ENCODE data around the gene SERGEF.

The SERGEF gene

DNA sequence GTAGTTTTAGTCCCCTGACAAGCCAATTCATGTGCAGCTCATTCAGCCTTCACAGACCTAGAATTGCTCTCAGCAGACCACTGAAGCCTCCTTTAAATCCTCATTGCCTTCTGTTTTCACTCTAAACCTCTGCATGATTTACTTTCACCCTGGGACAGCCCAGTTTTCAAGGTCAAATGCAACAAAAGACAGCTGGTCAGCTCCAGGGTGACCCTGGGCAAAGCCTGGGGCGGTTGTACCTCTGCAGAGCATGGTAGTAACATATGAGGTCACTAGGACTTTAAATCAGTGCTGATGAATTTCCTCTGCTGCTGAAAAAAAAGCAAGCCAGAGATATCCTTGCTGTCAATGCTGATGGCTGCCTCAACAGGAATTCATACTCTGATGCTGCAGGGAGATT lies 62.2 kb downstream of the SERGEF start:
- no peak for DNase-seq

DNA sequence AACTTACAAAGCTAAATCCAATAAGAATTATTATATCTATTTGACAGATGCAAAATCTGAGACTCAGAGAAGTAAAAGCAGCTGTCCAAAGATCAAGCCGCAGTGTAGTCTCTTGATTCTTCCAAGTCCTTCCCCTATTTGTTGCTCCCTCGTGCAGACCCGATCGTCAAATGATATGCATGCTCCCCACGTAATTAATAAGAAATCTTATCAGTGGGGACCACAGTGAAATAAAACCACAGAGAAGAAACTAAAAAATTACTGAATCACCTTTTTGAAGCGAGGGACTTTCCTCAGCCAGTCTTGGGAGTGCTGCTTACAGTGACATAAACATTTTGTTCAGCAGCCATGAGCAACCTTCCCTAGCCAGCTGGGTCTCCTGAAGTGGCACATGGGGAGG lies 64.6 kb downstream of the SERGEF start:
- no peak for DNase-seq

DNA sequence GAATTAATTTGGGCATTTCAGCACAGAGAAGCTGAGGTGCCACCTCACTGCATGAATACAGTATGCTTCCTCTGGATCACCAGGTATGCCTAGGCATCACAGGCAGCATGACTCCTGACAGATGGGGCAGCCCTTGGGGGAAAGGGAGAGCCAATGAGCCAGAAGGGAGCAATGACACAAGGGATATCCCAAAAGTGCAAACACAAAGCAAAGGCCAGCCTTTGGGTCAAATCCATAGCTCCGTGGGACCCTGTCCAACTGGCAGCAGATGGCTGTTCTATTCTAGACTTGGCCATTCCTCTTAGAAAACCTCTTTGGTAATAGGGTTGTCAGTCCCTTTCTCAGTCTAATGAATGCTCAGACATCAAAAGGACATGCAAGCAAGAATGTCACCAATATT lies 73.3 kb downstream of the SERGEF start:
- DNase-seq = no peak

DNA sequence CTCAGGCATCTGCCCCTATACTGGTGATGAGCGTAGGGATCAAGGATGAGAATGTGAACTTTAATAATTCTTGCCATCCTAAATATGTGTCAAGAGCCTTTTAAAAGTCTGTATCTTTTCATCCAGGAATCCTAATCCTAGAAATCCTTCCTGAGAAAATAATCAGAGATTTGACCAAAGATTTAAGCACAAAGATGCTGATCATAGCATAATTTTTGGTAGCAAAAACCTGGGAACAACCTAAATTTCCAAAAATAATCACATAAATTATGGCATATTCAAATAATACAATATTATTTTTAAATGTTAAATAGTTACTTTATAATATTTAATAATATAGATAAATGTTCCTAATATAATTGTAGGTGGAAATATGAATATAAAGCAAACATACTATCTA lies 76.1 kb downstream of the SERGEF start:
- no peak for DNase-seq

DNA sequence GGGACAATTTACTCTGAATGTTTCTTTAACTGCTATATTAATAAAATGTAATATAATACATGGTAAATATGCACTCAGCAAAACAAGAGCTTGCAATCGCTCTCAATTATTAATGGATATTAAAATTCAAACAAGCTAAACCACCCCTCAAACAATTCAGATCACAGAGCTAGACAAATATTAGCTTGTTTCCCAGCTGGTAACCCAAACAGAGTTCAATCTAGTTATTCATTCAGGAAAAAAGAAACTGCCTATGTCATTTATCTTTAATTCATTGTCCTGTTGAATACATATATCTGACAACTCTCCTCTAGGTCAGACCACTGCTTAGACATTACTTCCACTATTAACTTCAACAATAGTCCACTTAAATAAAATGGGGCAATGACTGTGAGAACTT lies 78.7 kb downstream of the SERGEF start:
- DNase-seq = peak in 1 of 2 experiments; percentile 3

DNA sequence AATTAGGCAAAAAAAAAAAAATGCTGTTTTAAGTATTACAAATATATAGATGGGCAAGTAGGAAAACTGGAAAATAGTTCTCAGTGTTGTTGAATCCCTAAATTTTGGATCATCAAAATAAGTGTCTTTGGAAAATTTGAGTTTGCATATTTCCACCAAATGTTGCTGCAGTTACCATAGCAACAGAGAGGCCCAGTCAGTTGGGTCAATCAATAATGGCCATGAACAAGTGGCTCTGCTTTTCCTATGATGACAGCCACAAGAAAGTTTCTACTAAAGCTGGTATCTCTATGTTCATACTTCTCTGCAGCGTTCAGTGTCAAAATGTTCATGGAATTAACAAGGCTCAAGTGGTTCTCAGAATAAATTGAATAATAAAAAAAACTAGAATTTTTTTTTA lies 79.1 kb downstream of the SERGEF start:
- no peak for DNase-seq

DNA sequence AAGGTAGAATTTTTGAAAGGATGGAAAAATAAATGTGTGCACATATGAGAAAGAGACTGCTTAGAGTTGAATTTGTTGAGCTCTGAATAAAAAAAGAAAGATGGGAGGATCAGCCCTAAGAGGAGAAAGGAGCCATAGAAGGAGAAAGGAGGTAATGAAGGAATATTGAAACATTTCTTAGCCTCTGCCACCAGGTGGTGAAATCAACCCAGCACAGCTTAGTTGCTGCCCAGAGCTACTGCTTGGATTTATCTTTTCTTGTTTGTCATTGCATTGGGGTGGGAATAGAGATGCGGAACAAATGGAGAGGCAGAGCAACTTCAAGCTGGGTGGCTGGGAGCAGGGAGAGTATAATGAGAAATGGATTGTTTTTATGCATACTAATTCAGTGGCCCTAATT lies 80.4 kb downstream of the SERGEF start:
- no peak for DNase-seq

DNA sequence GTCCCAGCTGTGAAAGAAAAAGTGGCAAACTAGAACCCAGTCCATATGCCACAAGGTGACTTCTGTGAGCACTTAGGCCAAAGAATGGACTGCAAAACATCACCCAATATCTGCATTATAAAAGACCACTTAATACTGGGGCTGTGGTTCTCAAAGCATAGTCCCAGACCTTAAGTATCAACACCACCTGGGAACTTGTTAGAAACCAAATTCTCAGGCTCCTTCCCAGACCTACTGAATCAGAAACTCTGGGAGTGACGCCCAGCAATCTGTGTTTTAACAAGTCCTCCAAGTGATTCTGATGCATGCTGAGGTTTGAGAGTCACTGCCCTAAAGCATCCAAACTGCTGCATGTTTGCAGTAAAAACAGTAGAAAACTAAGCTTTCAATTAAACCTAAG lies 81.3 kb downstream of the SERGEF start:
- DNase-seq = no peak

DNA sequence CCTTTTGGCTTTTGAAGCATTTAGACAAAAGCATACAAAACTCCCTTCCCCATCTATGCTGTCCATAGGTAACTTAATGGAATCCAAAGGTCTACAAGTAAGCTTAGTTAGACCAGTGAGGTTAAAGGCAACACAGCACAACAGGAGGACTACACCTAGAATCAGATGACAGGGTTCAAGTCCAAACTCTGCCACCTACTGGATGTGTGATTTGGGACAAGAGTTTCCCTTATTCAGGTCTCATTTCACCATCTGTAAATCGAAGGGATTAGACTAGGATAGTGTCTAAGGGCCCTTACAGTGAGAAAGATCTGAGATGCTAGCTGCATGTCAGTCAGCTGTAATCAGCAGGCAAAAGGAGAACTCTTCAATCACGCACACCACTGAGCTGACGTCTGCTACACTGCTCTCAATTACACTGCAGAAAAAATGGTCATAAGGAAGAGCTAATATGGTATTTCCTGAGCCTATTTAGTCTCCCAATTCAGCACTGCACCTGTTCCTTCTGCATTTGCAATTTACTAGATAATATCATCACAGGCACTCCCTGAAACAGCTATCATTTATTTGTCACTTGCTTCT lies 82.2 kb downstream of the SERGEF start:
- peak in 1 of 2 experiments; percentile 30 for DNase-seq

DNA sequence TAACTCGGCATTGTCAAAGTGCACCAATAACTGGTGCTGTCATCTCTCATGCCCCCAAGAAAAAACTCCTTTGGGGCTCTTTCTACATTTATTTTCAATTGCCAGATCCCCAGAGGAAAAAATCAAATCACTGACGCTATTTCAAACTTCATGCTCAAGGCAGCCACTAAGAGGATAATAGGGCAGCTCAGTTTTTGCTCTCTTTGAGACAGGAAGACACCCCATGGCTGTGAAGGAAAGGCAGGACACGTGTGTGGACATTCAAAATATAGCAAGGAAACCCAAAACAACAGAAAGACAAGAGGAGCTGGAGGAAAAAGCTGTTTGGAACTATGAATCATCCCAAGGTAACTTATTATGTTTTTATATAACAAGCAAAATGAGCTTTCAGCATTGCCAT lies 83.7 kb downstream of the SERGEF start:
- DNase-seq = no peak

DNA sequence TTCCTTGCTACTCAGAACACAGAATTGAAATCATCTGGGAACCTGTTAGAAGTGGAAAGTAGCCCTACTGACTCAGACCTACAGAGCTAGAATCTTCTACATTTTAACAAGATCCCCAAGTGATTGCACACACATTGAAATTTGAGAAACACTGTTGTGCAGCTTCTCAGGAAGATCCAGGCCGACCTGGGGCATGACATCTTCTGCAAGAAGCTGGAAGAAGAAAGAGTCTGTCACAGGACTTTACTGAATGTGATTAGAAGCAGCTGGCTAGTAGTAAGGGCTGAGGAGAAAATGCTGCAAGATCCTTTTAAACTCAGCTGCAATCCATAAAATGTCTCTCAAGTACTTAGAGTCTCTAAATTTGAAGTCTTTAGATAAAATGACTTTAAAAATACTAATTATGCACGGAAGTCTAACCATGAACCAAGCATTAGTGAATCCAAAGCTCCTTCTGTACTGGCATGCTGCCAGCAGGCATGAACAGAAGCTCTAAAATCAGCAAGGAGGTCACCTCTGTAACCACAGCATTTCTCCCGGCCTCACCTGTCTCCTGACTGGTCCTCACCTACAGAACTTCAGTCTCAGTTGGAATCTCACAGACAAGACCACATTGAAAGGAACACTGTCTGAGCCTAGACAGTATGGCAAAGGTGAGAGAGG lies 85.0 kb downstream of the SERGEF start:
- no peak for DNase-seq

DNA sequence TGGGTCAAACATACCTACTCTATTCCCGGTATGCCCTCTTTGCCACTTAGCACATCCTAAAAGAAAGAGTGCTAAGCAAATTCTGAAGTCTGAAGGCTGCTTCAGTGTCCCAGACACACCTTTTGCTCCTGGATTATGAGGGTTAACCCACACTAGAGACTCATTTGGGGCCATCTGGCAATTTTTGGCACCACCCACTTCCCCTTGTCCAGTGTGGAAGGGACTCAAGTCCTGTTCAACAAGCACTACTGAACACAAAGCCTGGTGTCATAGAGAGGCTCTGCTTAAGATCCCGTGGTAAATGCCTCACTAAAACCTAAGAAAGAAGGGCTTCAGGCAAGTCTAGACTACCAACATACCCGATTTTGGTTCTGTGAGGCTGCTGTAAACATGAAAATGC lies 85.8 kb downstream of the SERGEF start:
- DNase-seq = no peak

DNA sequence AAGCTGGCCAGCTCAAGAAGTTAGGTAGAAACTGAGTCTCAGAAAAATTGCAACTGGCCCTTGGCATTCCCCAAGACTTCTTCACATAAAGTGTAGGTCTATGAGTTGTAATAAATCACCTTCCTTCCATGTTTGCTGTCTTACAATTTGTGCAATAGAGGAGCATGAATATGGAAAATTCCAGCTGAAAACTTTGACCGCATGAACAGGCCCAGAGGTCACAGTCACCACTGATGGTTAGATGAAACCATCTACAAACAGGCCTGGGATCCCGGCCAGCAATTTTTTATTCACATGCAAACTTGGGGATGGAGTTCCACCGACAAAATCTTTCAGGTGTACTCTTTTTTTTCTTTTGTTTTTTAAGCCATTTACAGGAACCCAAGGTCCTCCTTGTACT lies 88.1 kb downstream of the SERGEF start:
- no peak for DNase-seq

DNA sequence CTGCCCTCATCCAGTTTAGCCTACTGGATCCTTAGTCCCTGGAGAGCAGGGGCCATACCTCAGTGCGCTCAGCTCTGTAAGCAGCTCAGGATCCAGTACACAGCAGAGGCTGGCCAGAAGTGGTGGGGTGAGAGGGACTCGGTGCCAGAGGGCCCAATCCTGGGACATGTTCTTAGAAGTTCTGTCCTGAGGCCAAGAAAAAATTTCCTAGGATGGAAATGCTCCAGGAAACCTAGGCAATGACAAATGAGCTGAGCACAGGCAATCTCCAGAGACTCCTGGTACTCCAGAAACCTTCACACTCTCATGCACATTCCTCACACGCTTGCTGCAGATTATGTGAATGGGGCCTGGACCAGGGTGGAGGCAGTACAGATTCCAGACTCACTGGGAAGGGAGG lies 89.6 kb downstream of the SERGEF start:
- no peak for DNase-seq

DNA sequence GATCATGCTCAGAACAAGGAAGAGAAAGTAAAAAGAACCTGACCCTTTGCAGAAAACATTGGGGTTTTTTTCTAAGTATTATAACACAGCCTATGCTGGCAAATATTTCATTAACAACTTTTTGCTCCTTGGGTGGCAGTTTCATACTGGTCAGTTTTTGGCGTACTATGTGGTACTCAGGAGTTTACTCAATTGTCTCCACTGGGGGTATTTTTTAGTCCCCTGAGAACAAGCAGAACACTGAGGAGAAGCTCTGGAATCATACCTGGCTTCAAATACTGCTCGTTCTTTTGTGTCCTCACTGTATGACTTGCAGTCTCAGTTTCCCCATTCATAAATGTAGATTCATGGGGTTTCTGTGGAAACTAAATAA lies 90.4 kb downstream of the SERGEF start:
- no peak for DNase-seq

DNA sequence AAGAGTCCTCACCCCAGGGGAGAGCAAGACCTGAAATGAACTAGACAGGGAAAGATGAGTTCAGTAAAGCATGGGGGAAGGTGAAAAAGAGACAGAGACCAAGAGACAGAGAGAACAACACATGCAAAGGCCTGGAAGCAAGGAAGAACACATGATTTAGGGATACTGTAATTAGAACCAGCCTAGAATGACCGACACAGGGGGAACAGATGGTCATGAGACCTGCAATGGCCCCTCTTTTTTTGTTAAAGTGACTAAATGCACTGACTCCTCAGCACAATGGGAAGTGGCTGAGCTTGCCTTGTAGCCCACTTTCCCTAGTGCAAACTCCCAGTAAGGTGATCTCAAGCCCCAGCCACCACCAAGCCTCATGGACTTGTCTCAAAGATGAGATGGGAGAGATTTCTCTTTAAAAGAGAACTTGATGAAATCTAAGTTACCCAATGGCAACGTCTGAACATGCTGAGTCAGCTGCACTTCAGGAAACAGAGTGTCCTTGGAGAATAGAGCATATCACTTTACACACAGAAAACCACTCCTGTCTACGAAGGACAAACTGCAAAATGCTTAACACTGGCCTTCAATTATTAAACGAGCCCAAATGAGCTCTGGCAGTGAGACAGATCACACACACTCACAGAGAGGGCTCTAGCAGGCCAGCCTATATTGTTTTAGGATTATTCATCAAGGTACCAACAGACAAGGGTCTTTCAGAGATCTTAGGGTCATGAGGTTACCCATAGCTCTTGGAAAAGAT lies 91.0 kb downstream of the SERGEF start:
- no peak for DNase-seq

DNA sequence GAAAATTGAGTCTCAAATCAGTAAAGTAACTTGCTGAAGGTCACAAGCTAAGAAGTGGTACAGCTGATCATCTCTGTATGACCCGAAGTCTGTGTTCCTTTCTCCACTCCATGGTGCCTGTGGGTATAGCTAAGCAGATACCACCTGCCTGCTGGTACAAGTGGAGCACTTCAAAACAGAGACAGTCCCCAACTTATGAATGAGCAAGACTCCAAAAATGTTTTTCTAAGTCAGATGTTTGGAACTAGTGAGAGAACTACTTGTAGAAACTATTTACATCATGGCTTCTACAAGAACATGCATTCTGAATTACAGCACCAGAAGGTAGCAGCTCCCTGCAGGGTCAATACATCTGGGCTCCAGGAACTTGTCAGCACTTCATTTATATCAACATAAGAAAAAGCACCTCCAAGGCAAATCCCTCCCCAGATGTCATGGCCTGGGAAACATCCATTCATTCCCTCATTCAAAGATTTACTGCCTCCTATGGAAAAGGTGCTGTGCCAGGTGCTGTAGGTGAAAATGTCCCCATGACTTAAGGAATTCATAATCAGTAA lies 94.7 kb downstream of the SERGEF start:
- no peak for DNase-seq

DNA sequence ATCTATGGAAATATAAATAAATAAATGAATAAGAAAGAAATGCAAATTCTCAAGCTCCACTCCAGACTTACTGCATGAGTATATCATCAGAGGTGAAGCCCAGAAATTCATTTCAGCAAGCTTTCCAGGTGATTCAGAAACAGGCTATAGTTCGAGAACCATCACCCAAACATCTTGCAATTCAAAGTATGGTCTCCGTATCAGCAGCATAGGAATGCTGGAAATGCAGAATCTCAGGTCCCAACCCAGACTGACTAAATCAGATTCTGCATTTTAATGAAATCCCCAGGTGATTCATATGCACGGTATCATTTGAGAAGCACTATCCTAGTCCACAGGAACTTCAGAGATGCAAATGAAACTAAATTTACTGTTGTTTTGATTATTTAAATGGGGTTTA lies 95.3 kb downstream of the SERGEF start:
- no peak for DNase-seq

DNA sequence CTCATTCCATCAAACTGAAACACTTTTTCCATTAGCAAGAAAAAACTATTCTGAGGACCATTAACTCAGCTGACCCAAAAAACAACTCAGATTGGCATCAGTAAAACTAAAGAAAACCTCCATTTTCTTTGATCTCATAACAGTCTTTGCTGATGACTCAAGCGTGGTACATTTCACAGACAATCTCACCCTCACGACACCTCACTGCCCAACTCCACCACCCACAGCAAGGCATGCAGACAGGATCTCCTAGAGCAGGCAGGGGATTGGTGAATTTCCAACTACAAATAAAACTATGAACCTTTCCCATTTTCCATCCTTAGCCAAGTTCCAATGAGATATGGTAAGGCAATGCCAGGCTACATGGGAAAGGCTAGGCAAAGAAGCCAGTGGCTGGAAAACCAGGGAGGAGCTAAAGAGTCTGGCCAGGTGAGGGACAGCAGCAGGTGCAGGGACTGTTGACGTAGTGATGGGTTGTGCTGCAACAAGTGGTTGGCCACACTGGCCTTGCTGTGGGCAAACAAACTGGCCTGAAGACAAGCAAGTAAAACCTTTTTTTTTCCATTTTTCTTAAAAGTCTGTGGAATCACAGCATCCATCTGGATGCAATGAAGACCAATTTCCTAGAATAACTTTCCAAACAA lies 97.2 kb downstream of the SERGEF start:
- DNase-seq = no peak

DNA sequence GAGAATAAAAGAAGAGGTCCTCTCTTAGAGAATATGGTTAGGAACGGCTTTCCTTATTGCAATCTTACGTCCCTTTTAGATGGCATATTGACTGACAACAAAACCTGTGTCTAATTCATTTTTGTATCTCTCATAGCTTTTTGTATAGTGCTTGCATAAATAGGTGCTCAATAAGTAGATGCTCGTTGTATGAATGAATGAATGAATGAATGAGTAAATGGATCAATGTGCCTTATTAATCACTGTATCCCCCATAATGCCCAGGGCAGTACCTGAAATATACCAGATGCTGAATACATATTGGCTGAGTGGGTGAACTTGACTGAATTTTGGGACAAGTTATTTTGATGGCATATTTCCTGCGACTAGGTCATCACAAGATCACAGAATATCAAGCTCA lies 97.9 kb downstream of the SERGEF start:
- DNase-seq = no peak

DNA sequence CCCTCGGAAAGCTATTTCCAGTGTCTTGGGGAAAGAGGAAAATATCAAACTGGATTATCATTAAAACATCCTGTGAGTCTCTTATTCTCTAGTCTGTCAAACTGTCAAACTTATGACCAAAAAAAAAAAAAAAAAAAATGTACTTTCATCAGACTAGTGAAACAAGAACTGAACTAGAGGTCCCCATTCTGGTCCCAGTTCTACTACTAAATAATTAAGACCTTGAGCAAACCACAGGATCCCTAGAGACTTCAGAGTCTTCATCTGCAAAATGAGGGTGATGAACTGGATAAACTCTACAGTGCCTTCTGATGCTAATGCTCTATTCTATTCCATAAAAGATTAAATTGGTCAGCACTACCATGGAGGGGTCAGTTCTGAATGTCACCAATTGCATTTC lies 105.8 kb downstream of the SERGEF start:
- DNase-seq = no peak

DNA sequence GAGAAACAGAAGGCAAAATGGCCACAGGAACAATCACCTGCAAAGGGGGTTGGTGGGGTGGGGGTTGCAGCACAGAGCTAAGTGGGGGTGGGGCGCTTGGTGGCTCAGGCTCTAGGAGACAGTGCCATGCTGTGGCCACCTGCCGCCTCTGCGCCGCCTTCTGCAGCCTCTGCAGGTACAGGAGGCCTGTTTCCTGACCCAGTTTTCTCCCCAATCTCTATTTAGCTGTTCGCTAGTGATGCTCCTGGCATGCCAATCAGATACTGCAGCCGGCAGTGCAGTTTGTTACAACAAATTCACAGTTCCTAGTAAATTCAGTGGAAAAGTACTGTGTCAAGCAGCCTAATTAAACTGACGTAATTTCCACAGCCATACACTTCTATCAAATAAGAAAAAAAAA lies 106.4 kb downstream of the SERGEF start:
- DNase-seq = peak; percentile 14 to 44

DNA sequence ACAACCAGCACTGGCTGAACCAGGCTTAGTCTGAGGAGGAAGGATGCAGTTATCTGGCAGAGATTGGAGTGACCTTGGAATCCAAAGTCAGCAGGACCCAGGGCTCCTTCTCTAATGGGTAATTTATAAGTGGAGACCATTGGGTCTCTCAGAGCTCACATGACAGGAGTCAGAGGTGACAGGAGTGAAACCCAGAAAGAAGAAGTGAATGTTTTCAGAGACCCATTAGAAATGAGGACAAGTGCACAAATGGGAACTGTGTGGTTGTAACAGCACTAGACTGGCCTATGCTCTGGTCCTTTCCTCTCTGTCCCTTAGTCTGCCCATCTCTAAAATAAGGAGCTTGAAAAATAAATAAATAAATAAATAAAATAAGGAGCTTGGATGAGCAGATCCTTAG lies 107.4 kb downstream of the SERGEF start:
- DNase-seq = no peak

DNA sequence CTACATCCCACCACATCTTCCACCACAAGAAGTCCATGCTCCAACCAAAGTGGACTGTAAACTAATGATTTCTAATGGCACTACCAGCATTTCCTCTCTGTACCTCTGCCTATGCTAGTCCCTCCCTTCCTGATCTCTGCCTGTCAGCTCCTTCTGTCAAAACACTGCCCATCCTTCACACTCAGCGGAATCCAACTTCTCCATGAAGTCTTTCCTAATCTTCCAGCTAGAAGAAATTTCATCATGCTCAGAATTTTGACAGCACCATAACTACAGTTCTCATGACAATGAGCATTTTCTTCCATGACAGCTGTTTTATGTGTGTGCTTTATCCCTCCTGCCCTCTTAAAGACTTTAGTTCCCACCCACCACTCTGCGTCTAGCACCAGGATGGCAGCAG lies 111.4 kb downstream of the SERGEF start:
- no peak for DNase-seq

All from NCI-H2081 (cell line).